GM21360 (cell line): ENCODE measurements around the gene RHOBTB1.
A peak's percentile ranks its signal among the peaks of the same experiment; 100 is the strongest.
"Not testable (repeated sequence)": the region's sequence is repeated elsewhere in the genome, so short reads cannot be mapped to it uniquely, and the experiment has no call there.

Source experiments
- ATAC-seq: cut with Tn5 transposase; IDR thresholded peaks from one replicate; pipeline ENCODE4 v1.9.1; 2021; ENCODE audit warnings: mild to moderate bottlenecking, moderate library complexity; ENCODE audit not compliant: unreplicated experiment

Gene RHOBTB1

DNA sequence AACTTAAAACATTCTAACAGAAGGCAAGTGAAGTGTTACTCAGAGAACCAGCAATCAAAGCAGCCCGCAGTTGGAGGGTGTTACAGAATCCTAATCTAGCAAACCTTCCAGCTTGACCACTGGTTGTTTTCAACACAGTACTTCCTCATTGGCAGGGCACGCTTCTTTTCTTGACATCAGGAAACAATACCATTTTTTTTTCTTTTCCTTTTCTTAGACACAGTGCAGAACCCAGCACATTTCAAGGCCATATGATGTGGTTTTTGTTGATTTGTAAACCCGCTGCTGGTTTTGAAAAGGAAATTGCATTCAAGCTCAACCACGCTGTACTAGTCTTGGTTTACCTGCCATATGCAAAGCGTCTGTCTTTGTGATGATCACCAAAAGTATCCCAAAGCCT, 33.4 kb downstream of the RHOBTB1 start:
- ATAC-seq: no peak

DNA sequence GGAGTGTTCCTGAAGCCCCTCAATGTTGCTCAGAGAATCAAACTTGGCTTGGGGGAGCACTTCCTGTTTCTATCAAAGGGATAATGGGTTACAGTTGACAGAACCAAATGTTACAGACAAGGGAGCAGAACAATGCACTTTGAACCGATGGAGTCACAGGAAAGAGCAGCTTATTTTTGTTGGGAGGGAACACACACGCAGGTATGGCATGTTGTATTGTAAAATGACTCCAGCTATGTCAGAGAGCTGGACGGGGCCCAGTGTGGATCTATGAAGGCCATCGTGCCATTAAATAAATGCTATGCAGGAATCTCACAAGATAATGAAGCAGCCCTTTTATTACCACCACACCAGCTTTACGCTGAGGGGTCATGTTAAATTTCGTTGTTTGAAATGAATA, 35.1 kb downstream of the RHOBTB1 start:
- no peak for ATAC-seq

DNA sequence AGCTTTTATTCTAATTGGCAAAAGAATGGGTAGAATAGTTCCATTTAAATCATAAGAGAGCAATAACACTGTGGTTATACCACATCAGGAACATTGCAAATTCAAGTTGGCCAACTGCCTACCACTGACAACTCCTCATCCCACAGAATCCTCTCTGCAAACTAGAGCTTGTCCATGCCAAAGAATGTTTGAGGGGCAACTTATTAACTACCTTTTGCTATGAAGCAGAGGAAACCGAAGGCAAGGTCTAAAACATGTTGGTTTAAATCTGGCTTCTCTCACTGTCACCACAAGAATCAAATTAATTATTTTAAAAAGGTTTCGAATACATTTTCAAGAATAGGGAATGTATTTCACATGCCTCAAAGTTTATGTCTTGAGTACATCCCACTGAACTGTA, 36.0 kb downstream of the RHOBTB1 start:
- no peak for ATAC-seq

DNA sequence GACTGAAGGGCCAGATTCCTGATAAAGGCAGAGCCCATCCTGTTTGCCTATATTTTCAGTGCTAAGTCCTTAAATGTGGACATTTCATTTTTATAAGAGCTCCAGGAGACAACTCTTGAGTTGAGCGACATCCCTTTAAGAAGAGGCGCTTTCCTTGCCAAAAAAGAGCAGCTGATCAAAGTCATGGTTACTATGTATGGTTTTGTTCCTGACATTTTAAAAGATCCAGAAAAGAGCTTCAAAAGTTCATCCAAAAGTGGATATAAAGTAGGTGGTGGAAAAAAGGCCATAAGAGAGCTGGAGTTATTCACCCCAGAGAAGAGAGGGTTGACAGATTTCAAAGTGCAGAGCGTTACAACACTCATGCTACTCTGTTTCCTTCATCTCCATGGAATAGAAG, 36.7 kb downstream of the RHOBTB1 start:
- ATAC-seq: no peak

- ATAC-seq: not testable (repeated sequence)
These were observed 37.2 kb downstream of the RHOBTB1 start for GRCh38 chr10:60906825-60907224.

GRCh38 chr10:60906411-60906810, 37.6 kb downstream of the RHOBTB1 start:
- ATAC-seq: no peak

DNA sequence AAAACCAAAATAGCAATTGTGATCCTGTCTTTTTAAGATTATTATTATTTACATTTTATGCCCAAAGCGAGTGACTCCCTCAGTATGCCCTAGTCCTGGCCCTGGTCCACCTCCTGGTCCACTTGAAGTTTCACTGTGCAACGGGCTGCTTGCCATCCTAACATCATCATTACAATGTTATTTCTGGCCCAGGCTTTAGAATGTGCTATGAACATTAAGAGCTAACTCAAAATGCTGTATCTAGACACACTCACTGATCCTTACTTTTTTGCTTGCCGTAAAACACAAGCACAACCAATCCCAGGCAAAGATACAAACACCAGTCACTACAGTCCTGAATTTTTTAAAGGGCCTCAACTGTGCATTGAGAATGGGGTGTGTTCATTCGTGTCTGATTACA, 38.4 kb downstream of the RHOBTB1 start:
- ATAC-seq: no peak

- ATAC-seq: no peak
These were observed 40.9 kb downstream of the RHOBTB1 start for GRCh38 chr10:60903096-60903495.

DNA sequence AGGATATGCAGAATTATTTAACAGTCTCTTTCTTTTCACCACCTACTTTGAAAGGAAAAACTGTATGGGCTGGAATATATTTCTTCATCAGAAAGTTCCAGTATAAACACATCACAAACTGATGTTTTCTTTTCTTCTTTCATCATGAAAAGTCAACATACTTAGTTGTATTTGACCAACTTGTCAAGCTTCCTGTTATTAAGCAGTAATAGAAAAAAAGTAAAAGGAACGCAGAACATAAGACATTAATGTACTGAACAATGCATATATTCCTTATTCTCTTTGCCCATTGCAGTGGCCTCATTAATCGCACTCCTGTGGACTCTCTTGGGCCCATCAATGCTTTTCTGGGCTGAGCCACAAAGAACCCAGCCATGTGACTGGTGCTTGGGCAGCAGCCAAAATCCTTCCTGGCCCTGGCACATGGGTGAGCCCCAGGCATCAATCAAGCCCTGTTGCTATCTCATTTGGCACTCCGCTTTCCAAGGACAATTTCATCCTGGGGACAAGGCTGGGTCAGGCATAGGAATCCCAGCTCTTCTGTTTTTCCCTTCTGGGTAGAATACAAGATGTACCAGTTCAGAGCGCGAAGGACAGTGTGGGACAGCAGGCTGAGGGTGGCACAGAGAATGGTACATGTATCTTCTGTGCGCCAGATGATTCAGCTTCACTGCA, 42.3 kb downstream of the RHOBTB1 start:
- ATAC-seq: no peak

DNA sequence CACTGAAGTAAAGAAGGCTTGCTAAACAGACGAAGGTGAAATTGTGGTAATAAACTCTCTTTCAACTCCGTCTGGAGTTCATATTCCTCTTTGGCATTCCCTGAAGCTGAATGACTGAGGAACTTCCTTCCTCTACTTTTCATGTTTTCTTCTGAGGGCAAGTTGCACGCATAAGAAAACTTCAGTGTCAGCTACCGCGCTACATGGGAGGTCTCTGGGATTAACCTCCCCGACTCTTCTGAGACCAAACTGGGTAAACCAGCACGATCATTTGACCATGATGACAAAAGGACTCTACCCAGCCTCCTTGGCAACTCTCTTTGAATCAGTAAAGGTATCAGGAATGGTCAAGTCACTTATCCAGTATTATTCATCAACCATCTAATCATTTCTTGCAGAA, 44.7 kb downstream of the RHOBTB1 start:
- ATAC-seq: no peak

- no peak for ATAC-seq
These were observed 45.7 kb downstream of the RHOBTB1 start for GRCh38 chr10:60898321-60898720.

GRCh38 chr10:60896810-60897209, 47.2 kb downstream of the RHOBTB1 start:
- no peak for ATAC-seq

DNA sequence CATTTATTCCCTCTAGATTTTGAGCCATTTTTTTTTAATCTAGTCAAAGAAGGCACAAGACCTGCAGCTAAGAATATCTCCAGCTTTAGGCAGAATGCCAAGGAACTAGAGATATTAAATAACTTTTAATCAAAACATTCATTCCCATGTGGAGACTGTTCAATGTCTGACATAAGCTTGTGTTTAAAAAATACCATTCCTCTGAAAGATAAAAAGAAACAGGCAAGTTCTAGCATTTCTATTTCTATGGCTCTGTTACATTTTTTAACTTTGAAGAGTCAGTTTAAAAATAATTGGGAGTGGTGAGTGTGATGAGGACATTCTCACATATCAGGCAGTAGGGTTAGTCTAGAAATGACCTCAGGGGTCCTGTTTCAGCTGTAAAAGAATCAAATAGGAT, 48.0 kb downstream of the RHOBTB1 start:
- no peak for ATAC-seq

GRCh38 chr10:60894786-60895185, 49.2 kb downstream of the RHOBTB1 start:
- no peak for ATAC-seq

- no peak for ATAC-seq
These were observed 50.8 kb downstream of the RHOBTB1 start for GRCh38 chr10:60893231-60893630.

DNA sequence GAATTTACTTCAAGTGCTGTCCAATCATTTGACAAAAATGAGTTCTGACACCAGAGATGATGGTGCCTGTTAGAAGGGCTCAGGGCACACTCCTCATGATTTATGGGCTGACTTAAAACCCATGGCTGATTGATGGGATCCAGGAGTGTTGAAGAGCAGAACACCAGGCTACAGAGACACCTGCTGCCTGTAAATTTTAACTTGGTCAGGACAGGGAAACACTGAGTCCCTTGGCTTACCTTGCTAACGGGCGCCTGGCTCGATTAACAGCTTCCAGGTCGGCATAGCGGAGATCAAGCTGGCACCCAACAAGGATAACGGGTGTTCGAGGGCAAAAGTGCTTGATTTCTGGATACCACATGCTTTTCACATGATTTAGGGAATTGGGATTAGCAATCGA, 51.4 kb downstream of the RHOBTB1 start:
- ATAC-seq: no peak

DNA sequence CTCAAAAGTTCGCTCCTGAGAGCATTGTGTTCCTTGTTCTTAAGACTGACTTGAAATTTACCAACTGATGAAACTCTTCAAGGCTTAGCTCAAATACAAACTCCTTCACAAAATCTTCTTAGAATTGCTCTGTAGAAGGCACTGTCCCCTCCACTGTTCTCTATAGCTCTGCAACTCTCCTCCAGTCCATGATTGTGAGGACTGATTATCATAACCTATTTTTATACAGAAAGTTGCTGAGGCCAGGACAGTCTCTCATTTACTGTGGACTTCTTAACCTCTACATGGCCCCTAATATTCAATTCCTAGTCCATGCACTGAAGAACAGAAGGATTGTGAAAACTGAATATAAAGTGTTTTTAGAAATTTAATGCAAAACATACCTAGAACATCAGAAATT, 53.2 kb downstream of the RHOBTB1 start:
- no peak for ATAC-seq

DNA sequence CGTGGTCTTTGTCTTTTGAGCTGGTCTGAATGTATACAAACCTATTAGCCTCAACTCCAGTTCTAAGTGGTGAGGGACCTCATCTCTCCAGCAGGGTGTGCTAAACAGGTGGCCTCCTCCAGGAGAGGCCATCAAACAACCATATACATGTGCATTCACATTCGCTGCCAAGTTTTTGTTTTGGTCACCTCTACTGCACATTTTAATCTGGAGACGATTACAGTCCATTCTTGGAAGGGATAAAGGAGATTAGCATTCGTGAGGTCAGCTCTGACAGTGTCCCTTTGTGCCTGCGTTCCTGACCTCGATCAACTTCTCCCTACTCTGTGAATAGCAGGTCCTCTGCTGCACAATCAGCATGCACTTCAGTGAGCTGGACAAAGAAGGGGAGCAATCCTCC, 60.8 kb downstream of the RHOBTB1 start:
- ATAC-seq: peak; percentile 81

- ATAC-seq: no peak
These were observed 65.8 kb downstream of the RHOBTB1 start for GRCh38 chr10:60878224-60878623.

- ATAC-seq: no peak
These were observed 66.2 kb downstream of the RHOBTB1 start for GRCh38 chr10:60877777-60878120.

- ATAC-seq: no peak
These were observed 66.8 kb downstream of the RHOBTB1 start for GRCh38 chr10:60877061-60877776.

DNA sequence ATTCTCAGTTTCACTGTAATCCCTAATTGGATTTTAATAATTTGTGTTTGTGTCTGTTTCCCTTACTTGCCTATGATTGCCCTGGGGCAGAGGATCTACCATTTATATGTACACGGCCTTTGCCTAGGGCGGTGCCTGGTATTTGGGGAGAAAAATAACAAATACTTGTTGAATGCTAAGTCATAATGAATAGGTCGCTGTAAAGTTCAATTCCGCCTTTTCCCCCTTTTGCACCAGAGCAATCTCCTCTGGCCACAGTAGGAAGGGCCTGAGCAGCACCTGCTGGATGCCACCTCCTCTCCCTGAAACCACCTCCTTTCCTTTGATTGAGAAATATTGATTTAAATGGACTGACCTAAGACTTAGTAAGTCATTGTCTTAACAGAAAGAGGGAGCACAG, 70.2 kb downstream of the RHOBTB1 start:
- no peak for ATAC-seq

DNA sequence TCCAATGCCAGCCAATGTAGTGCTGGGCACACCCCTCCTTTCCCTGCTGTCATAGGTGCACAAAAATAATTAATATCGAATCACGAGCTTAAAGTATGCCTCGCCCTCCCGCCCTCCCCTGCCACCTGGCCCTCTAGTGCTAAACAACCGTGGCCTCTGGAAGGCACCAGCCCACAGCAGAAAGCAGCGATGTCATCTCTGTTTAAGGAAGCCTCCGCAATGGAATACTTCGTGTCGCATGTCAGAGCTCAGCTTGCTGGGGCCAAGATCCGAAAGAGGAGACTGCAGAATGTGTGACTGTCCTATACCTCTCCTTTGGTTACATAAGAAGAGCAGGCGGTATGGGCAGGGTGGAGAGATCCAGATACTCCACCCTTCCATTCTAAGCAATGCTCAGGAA, 71.5 kb downstream of the RHOBTB1 start:
- ATAC-seq: no peak
